ENCODE results near the gene AGAP1. TPM values are rescaled to one million over a fixed set of nuclear protein-coding genes. Genes with fewer than 3 reads are reported as not detected.

Gene AGAP1
- polyA plus RNA-seq, 2 of the 4 experiments (the other 2 are of a cell fraction): 20.2 to 21.9 TPM

- 88% methylated on average over 21 of the region's 21 CpGs for WGBS (ENCODE audit: missing lambda C conversion rate)
- no peak for ATAC-seq
- no peak overlapping the region for H3K4me3 ChIP-seq
- H3K4me2 ChIP-seq: no peak overlapping the region
- CTCF ChIA-PET: no interaction called here
- H3K4me1 ChIP-seq: peaks cover 3% of the 10 kb centered on the region; the same call in 1 of the 3 replicates
- H3K27ac ChIP-seq: no peak overlapping the region
- no peak for TF ChIP-seq HOXB13 (CRISPR knock-in tag; IDR thresholded peaks at IDR 0.05; ENCODE audit: low read depth)
- TF ChIP-seq SMC3 (IDR thresholded peaks at IDR 0.05): no peak
- no peak for TF ChIP-seq USF2 (IDR thresholded peaks at IDR 0.05)
- TF ChIP-seq ELK1 (IDR thresholded peaks at IDR 0.05; ENCODE audit: low read depth, low read length): no peak
- TF ChIP-seq POLR2A (IDR thresholded peaks at IDR 0.05; ENCODE audit: low read length): no peak
- TF ChIP-seq BCL3 (IDR thresholded peaks at IDR 0.05): no peak
- POLR2A ChIA-PET: no interaction called here
- FAIRE-seq: no peak
- DNase-seq (ENCODE audit: low read depth in 1 of 2, low spot score in 1 of 2): no peak
- H3K9me3 ChIP-seq: no peaks in the 10 kb centered on the region
These were observed 546.9 kb downstream of the AGAP1 start for GRCh38 chr2:236040600-236041328.

GRCh38 chr2:236041616-236042015 lies 547.8 kb downstream of the AGAP1 start:
- POLR2A ChIA-PET: no interaction called here
- FAIRE-seq: no peak

GRCh38 chr2:236042087-236042486 lies 548.2 kb downstream of the AGAP1 start:
- Histone ChIP-seq H3K4me3 (no peak overlapping the region), H3K4me2 (no peak overlapping the region), H3K27ac (no peak overlapping the region), H3K9me3 (no peaks in the 10 kb centered on the region), H3K4me1 (peaks cover 5% of the 10 kb centered on the region; the same call in 1 of the 3 replicates)
- ATAC-seq (no peak), FAIRE-seq (no peak), DNase-seq (ENCODE audit: low read depth in 1 of 2, low spot score in 1 of 2) (no peak)
- ChIA-PET POLR2A (no interaction called here), CTCF (no interaction called here)
- 95% methylated on average over 6 of the region's 6 CpGs for WGBS (ENCODE audit: missing lambda C conversion rate)
- TF ChIP-seq FOSB (CRISPR knock-in tag; IDR thresholded peaks at IDR 0.05) (no peak), JUNB (IDR thresholded peaks at IDR 0.05) (no peak), EHF (CRISPR knock-in tag; IDR thresholded peaks at IDR 0.05) (no peak), NPAS2 (CRISPR knock-in tag; IDR thresholded peaks at IDR 0.05; ENCODE audit: borderline replicate concordance) (no peak), MAFK (IDR thresholded peaks at IDR 0.05; ENCODE audit: partially characterized antibody) (no peak), FOXS1 (CRISPR knock-in tag; IDR thresholded peaks at IDR 0.05) (no peak), CHD2 (IDR thresholded peaks at IDR 0.05; ENCODE audit: low read length, partially characterized antibody) (no peak), ELK1 (IDR thresholded peaks at IDR 0.05; ENCODE audit: low read depth, low read length) (no peak), HEYL (CRISPR knock-in tag; IDR thresholded peaks at IDR 0.05) (no peak), HMGXB4 (CRISPR knock-in tag; IDR thresholded peaks at IDR 0.05; ENCODE audit: borderline replicate concordance) (no peak)

More at GRCh38 chr2:236041616-236042015, 547.8 kb downstream of the AGAP1 start:
- ATAC-seq (no peak), DNase-seq (ENCODE audit: low read depth in 1 of 2, low spot score in 1 of 2) (no peak)
- Histone ChIP-seq H3K9me3 (no peaks in the 10 kb centered on the region), H3K4me2 (no peak overlapping the region), H3K4me3 (no peak overlapping the region), H3K27ac (no peak overlapping the region), H3K4me1 (peaks cover 3% of the 10 kb centered on the region; the same call in 1 of the 3 replicates)
- CTCF ChIA-PET: no interaction called here
- TF ChIP-seq CBX2 (IDR thresholded peaks at IDR 0.05; ENCODE audit: borderline replicate concordance, low read depth): no peak
- TF ChIP-seq NFE2L2 (conservative IDR thresholded peaks at IDR 0.05; ENCODE audit: low read length): no peak
- no peak for TF ChIP-seq RFX5 (IDR thresholded peaks at IDR 0.05)
- TF ChIP-seq ZFP36 (IDR thresholded peaks at IDR 0.05; ENCODE audit: borderline replicate concordance, partially characterized antibody): no peak
- no peak for TF ChIP-seq CEBPB (IDR thresholded peaks at IDR 0.05)
- TF ChIP-seq NPAS2 (CRISPR knock-in tag; IDR thresholded peaks at IDR 0.05; ENCODE audit: borderline replicate concordance): no peak
- 91% methylated on average over 8 of the region's 8 CpGs for WGBS (ENCODE audit: missing lambda C conversion rate)

Data from A549 (cell line).